H7 (cell line): Measurements from ENCODE around the gene CERKL. TPM values are rescaled to one million over a fixed set of nuclear protein-coding genes. Genes with fewer than 3 reads are reported as not detected.
"Not testable (repeated sequence)": the region's sequence is repeated elsewhere in the genome, so short reads cannot be mapped to it uniquely, and the experiment has no call there.

Experiments
- DNase-seq: peaks from one replicate; pipeline ENCODE4 v3.0.0; 2012
- H3K27me3 ChIP-seq: 2 replicates; pipeline ENCODE4 v1.6.0; 2011; ENCODE audit warnings: mild to moderate bottlenecking, low read length; ENCODE audit not compliant: control insufficient read depth, insufficient read depth
- H3K36me3 ChIP-seq: replicated peaks from 2 replicates; pipeline ENCODE4 v1.5.1; 2011; ENCODE audit warnings: low read length; ENCODE audit not compliant: control insufficient read depth, insufficient read depth
- H3K4me3 ChIP-seq: 2 replicates; pipeline ENCODE4 v1.5.1; 2011; ENCODE audit warnings: low read depth, mild to moderate bottlenecking, control low read depth, low read length, moderate library complexity; ENCODE audit not compliant: insufficient read depth
- total RNA-seq: library from RNA; depleted of rRNA; stranded (reverse); fragments of >200 nt; shearing (Covaris generic); gene quantifications from 2 replicates; pipeline ENCODE4 v1.2.3, GENCODE V29; 2014; rRNA removed

CERKL gene, protein sequence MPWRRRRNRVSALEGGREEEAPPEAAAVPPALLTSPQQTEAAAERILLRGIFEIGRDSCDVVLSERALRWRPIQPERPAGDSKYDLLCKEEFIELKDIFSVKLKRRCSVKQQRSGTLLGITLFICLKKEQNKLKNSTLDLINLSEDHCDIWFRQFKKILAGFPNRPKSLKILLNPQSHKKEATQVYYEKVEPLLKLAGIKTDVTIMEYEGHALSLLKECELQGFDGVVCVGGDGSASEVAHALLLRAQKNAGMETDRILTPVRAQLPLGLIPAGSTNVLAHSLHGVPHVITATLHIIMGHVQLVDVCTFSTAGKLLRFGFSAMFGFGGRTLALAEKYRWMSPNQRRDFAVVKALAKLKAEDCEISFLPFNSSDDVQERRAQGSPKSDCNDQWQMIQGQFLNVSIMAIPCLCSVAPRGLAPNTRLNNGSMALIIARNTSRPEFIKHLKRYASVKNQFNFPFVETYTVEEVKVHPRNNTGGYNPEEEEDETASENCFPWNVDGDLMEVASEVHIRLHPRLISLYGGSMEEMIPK
- 0.14 and 0.15 TPM in 2 replicates for total RNA-seq

- Histone ChIP-seq H3K27me3 (peaks cover 81% of the 10 kb centered on the region), H3K36me3 (no peaks in the 10 kb centered on the region), H3K4me3 (peak within 1 kb of the TSS; percentile 70)
- DNase-seq: peak; percentile 84
Measured at GRCh38 chr2:181656450-181657291, at the start of gene CERKL. Gene CERKL, minus strand, starts transcription at chr2:181657105. Its CDS starts 99 bp downstream, at chr2:181657006.

GRCh38 chr2:181702519-181702918, 45.6 kb upstream of the CERKL start:
- not testable (repeated sequence) for H3K27me3 ChIP-seq, H3K36me3 ChIP-seq, DNase-seq, H3K4me3 ChIP-seq

- no peak for DNase-seq
- Histone ChIP-seq H3K4me3 (no peak overlapping the region), H3K36me3 (no peaks in the 10 kb centered on the region), H3K27me3 (no peaks in the 10 kb centered on the region)
Measured at GRCh38 chr2:181698223-181698622, 41.3 kb upstream of the CERKL start.

GRCh38 chr2:181697571-181697970, 40.7 kb upstream of the CERKL start:
- Histone ChIP-seq H3K36me3 (no peaks in the 10 kb centered on the region), H3K27me3 (no peaks in the 10 kb centered on the region), H3K4me3 (no peak overlapping the region)
- no peak for DNase-seq

DNA sequence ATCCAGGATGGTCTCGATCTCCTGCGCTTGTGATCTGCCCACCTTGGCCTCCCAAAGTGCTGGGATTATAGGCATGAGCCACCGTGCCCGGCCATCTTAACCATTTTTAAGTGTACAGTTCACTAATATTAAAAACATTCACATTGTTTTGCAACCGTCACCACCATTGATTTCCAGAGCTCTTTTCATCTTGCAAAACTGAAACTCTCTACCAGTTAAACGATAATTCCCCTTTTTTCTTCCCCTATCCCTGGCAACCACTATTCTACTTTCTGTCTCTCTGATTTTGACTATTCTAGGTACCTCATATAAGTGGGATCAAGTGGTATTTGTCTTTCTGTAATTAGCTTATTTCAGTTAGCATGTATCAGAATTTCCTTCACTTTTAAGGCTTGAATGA, 40.2 kb upstream of the CERKL start:
- no peaks in the 10 kb centered on the region for H3K36me3 ChIP-seq
- DNase-seq: no peak
- no peak overlapping the region for H3K4me3 ChIP-seq
- no peaks in the 10 kb centered on the region for H3K27me3 ChIP-seq

DNA sequence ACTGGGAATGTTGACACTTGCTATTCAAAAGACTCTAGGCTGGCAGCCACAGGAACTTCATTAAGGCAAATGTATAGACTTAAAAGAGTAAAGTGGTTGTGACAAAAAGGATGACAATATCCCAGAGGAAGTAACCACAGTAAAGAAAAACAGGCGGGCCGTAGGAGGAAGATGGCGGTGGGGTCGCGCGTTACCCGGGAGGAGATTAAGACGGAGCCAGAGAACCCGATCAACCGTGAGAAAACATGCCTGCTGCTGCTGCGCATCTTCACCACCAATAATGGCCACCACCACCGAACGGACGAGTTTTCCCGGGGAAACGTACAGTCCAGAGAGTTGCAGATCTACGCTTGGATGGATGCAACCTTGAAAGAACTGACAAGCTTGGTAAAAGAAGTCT, 37.4 kb upstream of the CERKL start:
- H3K4me3 ChIP-seq: no peak overlapping the region
- DNase-seq: no peak
- H3K36me3 ChIP-seq: no peaks in the 10 kb centered on the region
- peaks cover 7% of the 10 kb centered on the region for H3K27me3 ChIP-seq

DNA sequence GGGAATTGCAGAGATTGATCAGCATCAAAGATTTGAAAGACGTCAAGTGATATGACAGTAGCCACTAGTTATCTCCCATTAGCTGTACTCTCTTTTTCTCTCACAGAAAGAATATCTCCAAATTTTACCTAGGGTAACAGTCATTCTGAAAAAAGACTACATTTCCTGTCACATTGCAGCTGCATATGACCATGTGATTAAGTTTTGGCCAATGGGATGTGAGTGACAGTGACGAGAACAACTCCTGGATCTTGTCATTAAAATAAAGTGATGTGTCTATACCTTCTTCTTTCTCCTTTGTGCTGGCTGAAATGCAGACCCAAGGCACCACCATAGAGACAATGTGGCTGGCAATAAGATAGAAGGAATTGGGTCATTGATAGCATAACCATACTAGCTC, 34.0 kb upstream of the CERKL start:
- no peak overlapping the region for H3K4me3 ChIP-seq
- no peak for DNase-seq
- H3K27me3 ChIP-seq: peaks cover 31% of the 10 kb centered on the region
- no peaks in the 10 kb centered on the region for H3K36me3 ChIP-seq

DNA sequence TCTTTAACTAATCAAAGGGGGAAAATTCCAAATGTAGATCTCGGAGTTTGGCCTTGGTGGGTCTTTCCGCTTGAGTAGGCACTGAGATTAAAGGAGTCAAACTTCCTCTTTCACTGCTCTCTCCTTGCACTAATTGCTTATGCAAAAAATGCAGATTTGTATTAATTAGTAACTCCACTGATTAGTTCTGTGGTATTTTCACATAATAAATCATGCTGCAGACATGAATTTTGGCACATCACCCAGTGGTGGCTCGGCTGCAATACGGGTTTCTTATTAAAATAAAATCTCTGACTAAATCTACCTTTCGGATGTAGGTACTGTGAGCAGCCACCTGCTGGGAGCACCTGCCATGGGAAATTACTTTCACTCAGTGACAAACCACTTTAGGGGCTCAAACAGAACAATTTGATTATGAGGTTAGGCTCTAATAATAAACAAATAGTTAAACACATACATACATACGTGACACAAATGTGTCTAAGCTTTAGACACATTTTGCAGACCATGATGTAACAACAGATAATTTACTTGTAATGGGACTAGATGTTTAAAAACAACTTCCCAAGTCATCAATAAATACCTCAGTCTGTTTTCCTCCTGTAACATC, 29.8 kb upstream of the CERKL start:
- no peak overlapping the region for H3K4me3 ChIP-seq
- DNase-seq: no peak
- no peaks in the 10 kb centered on the region for H3K36me3 ChIP-seq
- H3K27me3 ChIP-seq: peaks cover 70% of the 10 kb centered on the region

DNA sequence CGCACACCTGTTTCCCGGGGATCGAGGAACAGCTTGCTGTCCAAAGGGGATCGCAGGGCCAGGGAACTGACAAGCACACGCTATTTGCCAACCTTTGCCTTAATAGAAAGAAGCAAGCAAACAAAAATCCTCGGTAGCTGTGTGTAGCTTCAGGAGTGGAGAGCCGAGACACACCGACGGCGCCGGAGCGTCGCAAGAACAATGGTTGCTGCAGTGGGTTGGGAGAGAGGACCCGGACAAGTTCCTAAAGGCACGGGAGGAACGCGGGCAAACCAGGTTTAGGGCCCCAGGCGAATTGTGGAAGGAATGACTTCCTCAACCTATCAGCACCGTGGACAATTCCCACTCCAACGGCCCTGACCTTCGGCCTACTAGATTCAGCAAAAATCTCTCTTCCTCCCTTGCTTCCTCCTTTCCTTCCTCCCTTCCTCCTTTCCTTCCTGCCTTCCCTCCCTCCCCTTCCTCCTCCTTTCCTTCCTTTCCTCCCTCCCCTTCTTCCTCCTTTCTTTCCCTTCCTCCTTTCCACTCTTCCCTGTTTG, 28.3 kb upstream of the CERKL start:
- Histone ChIP-seq H3K4me3 (no peak overlapping the region), H3K36me3 (no peaks in the 10 kb centered on the region), H3K27me3 (peaks cover 81% of the 10 kb centered on the region)
- peak; percentile 64 for DNase-seq

DNA sequence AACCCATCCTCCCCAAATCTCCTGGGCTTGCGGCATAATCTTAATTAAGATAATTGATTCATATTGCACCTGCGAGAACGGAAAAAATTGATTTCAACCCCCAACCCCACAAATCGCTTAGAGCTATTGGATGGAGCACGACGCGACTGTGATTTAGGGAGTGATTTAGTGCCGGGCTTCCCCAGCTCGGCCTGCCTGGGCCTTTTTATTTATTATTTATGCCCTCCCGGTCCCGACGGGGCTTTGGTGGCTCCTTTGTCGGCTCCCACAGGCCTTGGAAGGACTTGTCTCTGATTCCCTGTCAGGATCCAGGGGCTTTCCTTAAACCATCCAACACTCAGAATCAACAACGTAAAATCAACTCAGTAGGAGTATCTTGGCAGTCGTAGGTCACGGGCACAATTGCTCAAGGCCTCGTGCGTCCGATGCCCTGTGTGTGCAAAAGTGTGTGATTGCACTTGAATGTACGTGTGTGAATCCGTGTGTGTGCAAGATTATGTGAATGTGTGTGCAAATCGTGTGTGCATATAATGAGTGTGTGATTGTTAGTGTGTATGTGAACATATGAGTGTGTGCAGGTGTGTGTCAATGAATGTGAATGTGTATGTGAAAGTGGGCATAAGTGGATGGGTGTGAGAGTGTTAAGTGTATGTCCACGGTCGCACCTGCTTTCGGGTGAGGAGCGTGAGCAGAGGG, 27.7 kb upstream of the CERKL start:
- H3K4me3 ChIP-seq: peak overlapping the region; percentile 27; the same call in 1 of the 2 replicates
- DNase-seq: peak; percentile 18
- peaks cover 86% of the 10 kb centered on the region for H3K27me3 ChIP-seq
- no peaks in the 10 kb centered on the region for H3K36me3 ChIP-seq

- peak; percentile 91 for DNase-seq
- Histone ChIP-seq H3K27me3 (peaks cover 87% of the 10 kb centered on the region), H3K4me3 (peak overlapping the region; percentile 27), H3K36me3 (no peaks in the 10 kb centered on the region)
Measured at GRCh38 chr2:181683518-181684453, 26.9 kb upstream of the CERKL start.

DNA sequence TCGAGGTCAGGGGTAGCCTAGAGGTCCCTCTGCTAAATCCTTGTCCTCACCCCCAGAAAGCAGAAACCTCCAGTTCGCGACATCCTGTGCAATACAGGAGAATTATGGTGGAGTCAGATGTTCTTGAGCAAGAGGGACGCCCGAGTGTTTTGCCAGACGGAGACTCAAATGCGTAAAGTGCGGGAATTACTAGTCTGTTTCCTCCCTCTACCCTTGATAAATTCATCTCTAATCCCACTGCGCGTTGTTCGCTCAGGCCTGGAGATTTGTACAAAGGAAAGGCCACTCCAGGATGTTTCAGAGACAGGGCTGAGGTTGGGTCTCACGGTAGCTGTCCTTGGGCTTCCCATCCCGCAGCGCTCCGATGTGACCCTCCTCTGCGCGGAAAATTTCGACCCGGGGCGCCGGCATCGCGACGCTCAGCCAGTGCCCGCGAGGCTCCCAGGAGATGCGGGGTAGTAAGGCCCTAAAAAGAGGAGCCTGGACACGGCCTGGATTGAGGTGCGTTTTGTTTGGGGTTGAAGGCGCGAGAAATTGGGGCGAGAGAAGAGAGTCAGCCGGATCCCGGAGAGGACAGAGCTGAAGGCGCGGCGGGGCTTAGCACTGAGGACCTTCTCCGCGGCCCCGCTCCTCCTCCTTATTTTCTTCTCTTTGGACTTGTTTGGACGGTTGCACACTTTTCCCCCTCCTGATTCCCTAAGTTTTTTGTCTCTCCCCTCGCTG, 26.1 kb upstream of the CERKL start:
- Histone ChIP-seq H3K4me3 (peak overlapping the region; percentile 14; the same call in 1 of the 2 replicates), H3K36me3 (no peaks in the 10 kb centered on the region), H3K27me3 (peaks cover 94% of the 10 kb centered on the region)
- DNase-seq: no peak
